GM23248 (cell line): Measurements from ENCODE around the gene CD177.

ENCODE experiments used
- EZH2 ChIP-seq: fragments of 200-600 bp; sonication (generic); IDR thresholded peaks from 2 replicates; pipeline ENCODE4 v1.6.1; 2018; ENCODE audit warnings: antibody characterized with exemption, mild to moderate bottlenecking; ENCODE audit not compliant: insufficient read depth, poor library complexity, severe bottlenecking
- EZH2phosphoT487 ChIP-seq: fragments of 200-600 bp; sonication (generic); IDR thresholded peaks from 2 replicates; pipeline ENCODE4 v1.6.1; 2018; ENCODE audit warnings: antibody characterized with exemption, moderate library complexity, mild to moderate bottlenecking, low read depth; ENCODE audit not compliant: insufficient read depth

DNA sequence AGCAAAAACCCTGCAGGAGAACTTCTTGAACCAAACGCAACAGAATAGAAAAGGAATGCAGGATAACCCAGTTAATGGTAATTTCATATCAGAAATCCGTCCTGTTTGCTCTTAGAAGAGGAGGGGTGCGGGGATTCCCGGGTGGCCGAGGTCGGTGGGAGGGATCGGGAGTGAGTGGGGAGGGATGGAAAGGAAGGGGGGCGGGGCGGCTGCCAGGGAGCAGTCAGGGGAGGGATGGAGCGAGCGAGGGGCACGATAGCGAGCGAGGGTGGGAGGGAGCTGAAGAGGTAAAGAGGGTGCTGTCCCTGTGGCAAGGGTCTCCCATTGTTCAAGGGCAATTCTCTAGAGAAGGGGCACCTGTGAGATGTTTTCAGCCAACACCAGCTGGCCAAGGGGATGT lies 26.5 kb downstream of the CD177 start:
- TF ChIP-seq EZH2 (no peak), EZH2phosphoT487 (no peak)
